Activated naive CD8-positive, alpha-beta T cell treated with anti-CD3 and anti-CD28 coated beads for 36 hours (primary cell): ENCODE measurements around the gene UQCRC2. TPM values are rescaled to one million over a fixed set of nuclear protein-coding genes. Genes with fewer than 3 reads are reported as not detected.
"Not testable (repeated sequence)": the region's sequence is repeated elsewhere in the genome, so short reads cannot be mapped to it uniquely, and the experiment has no call there.

Experiments
- DNase-seq: peaks from one replicate; pipeline ENCODE4 v3.0.0; 2021
- H3K27ac Mint-ChIP-seq: one replicate; pipeline ENCODE4 v1.8.0; 2022; ENCODE audit warnings: mild to moderate bottlenecking, moderate library complexity, mixed read lengths
- H3K27me3 Mint-ChIP-seq: one replicate; pipeline ENCODE4 v1.8.0; 2022; ENCODE audit warnings: mild to moderate bottlenecking, mixed read lengths
- H3K36me3 Mint-ChIP-seq: one replicate; pipeline ENCODE4 v1.8.0; 2021; ENCODE audit warnings: mild to moderate bottlenecking, mixed read lengths
- H3K4me1 Mint-ChIP-seq: one replicate; pipeline ENCODE4 v1.8.0; 2021; ENCODE audit warnings: mixed read lengths
- H3K4me3 Mint-ChIP-seq: one replicate; pipeline ENCODE4 v1.8.0; 2022; ENCODE audit warnings: mild to moderate bottlenecking, moderate library complexity, mixed read lengths
- H3K9me3 Mint-ChIP-seq: one replicate; pipeline ENCODE4 v1.8.0; 2022; ENCODE audit warnings: mixed read lengths
- total RNA-seq, 2 experiments: library from RNA; stranded (reverse); gene quantifications; one replicate each; pipeline ENCODE4 v1.2.3, GENCODE V29; 2021

Gene UQCRC2
- total RNA-seq, 2 experiments from 2014 or later, result 291 to 306 TPM

- H3K27ac Mint-ChIP-seq, result no peak overlapping the region
- H3K27me3 Mint-ChIP-seq, result no peaks in the 10 kb centered on the region
- no peak for DNase-seq
- H3K36me3 Mint-ChIP-seq, result no peaks in the 10 kb centered on the region
- no peak overlapping the region for H3K4me3 Mint-ChIP-seq
- H3K4me1 Mint-ChIP-seq, result no peaks in the 10 kb centered on the region
- H3K9me3 Mint-ChIP-seq, result no peaks in the 10 kb centered on the region
Observed at GRCh38 chr16:21994856-21995465, 41.8 kb downstream of the UQCRC2 start.

- Mint-ChIP-seq H3K9me3 (no peaks in the 10 kb centered on the region), H3K36me3 (no peaks in the 10 kb centered on the region), H3K4me3 (no peak overlapping the region), H3K27ac (no peak overlapping the region), H3K27me3 (no peaks in the 10 kb centered on the region), H3K4me1 (peaks cover 4% of the 10 kb centered on the region)
- no peak for DNase-seq
Observed at GRCh38 chr16:21996923-21997696, 43.9 kb downstream of the UQCRC2 start.

- Mint-ChIP-seq H3K36me3 (no peaks in the 10 kb centered on the region), H3K27me3 (no peaks in the 10 kb centered on the region), H3K4me3 (no peak overlapping the region), H3K27ac (no peak overlapping the region), H3K9me3 (no peaks in the 10 kb centered on the region), H3K4me1 (peaks cover 4% of the 10 kb centered on the region)
- no peak for DNase-seq
Observed at GRCh38 chr16:21997697-21998480, 44.7 kb downstream of the UQCRC2 start.

- Mint-ChIP-seq H3K27me3 (no peaks in the 10 kb centered on the region), H3K4me3 (no peak overlapping the region), H3K9me3 (no peaks in the 10 kb centered on the region)
Observed at GRCh38 chr16:22001591-22001990, 48.4 kb downstream of the UQCRC2 start.

GRCh38 chr16:22002047-22002446, 48.9 kb downstream of the UQCRC2 start:
- H3K4me3 Mint-ChIP-seq, H3K27ac Mint-ChIP-seq, DNase-seq, H3K4me1 Mint-ChIP-seq, H3K9me3 Mint-ChIP-seq, H3K27me3 Mint-ChIP-seq, H3K36me3 Mint-ChIP-seq: not testable (repeated sequence)

More at GRCh38 chr16:22001591-22001990, 48.4 kb downstream of the UQCRC2 start:
- peaks cover 4% of the 10 kb centered on the region for H3K4me1 Mint-ChIP-seq
- no peaks in the 10 kb centered on the region for H3K36me3 Mint-ChIP-seq
- no peak overlapping the region for H3K27ac Mint-ChIP-seq
- DNase-seq, result no peak

- H3K27me3 Mint-ChIP-seq, result no peaks in the 10 kb centered on the region
- H3K27ac Mint-ChIP-seq, result no peak overlapping the region
- H3K4me1 Mint-ChIP-seq, result peaks cover 12% of the 10 kb centered on the region
- H3K9me3 Mint-ChIP-seq, result no peaks in the 10 kb centered on the region
- no peak overlapping the region for H3K4me3 Mint-ChIP-seq
- DNase-seq, result no peak
- no peaks in the 10 kb centered on the region for H3K36me3 Mint-ChIP-seq
Observed at GRCh38 chr16:22003195-22003594, 50.0 kb downstream of the UQCRC2 start.

- no peaks in the 10 kb centered on the region for H3K36me3 Mint-ChIP-seq
- no peaks in the 10 kb centered on the region for H3K27me3 Mint-ChIP-seq
- H3K27ac Mint-ChIP-seq, result no peak overlapping the region
- no peak overlapping the region for H3K4me3 Mint-ChIP-seq
- no peak for DNase-seq
- no peaks in the 10 kb centered on the region for H3K9me3 Mint-ChIP-seq
- H3K4me1 Mint-ChIP-seq, result peaks cover 14% of the 10 kb centered on the region
Observed at GRCh38 chr16:22004341-22004740, 51.2 kb downstream of the UQCRC2 start.

- H3K4me1 Mint-ChIP-seq, result peaks cover 23% of the 10 kb centered on the region
- peaks cover 7% of the 10 kb centered on the region for H3K36me3 Mint-ChIP-seq
- no peaks in the 10 kb centered on the region for H3K27me3 Mint-ChIP-seq
- H3K4me3 Mint-ChIP-seq, result no peak overlapping the region
- no peak for DNase-seq
- no peaks in the 10 kb centered on the region for H3K9me3 Mint-ChIP-seq
- H3K27ac Mint-ChIP-seq, result no peak overlapping the region
Observed at GRCh38 chr16:22005746-22006145, 52.6 kb downstream of the UQCRC2 start.

GRCh38 chr16:22006636-22007035, 53.5 kb downstream of the UQCRC2 start:
- Mint-ChIP-seq H3K36me3 (peaks cover 7% of the 10 kb centered on the region), H3K27me3 (no peaks in the 10 kb centered on the region), H3K9me3 (no peaks in the 10 kb centered on the region), H3K4me3 (peak overlapping the region; percentile 85), H3K27ac (peak overlapping the region; percentile 12), H3K4me1 (peaks cover 29% of the 10 kb centered on the region)
- DNase-seq, result no peak

GRCh38 chr16:22007159-22007508, 54.0 kb downstream of the UQCRC2 start:
- Mint-ChIP-seq H3K4me1 (peaks cover 34% of the 10 kb centered on the region), H3K27ac (peak overlapping the region; percentile 72), H3K36me3 (peaks cover 7% of the 10 kb centered on the region), H3K27me3 (no peaks in the 10 kb centered on the region), H3K9me3 (no peaks in the 10 kb centered on the region), H3K4me3 (peak overlapping the region; percentile 85)
- DNase-seq, result no peak

GRCh38 chr16:22007509-22008214, 54.5 kb downstream of the UQCRC2 start, which contains the start of gene MOSMO:
Gene MOSMO, plus strand, starts transcription at chr16:22008111. Its CDS starts 191 bp downstream, at chr16:22008302.
- DNase-seq, result peak; percentile 77
- Mint-ChIP-seq H3K36me3 (peaks cover 7% of the 10 kb centered on the region), H3K27me3 (no peaks in the 10 kb centered on the region), H3K27ac (peak within 1 kb of the TSS; percentile 72), H3K9me3 (no peaks in the 10 kb centered on the region), H3K4me1 (peaks cover 39% of the 10 kb centered on the region), H3K4me3 (peak within 1 kb of the TSS; percentile 92)

GRCh38 chr16:22008215-22009059, 55.3 kb downstream of the UQCRC2 start:
- peak overlapping the region; percentile 58 for H3K27ac Mint-ChIP-seq
- peaks cover 7% of the 10 kb centered on the region for H3K36me3 Mint-ChIP-seq
- peaks cover 47% of the 10 kb centered on the region for H3K4me1 Mint-ChIP-seq
- DNase-seq, result peak; percentile 34
- no peaks in the 10 kb centered on the region for H3K9me3 Mint-ChIP-seq
- no peaks in the 10 kb centered on the region for H3K27me3 Mint-ChIP-seq
- H3K4me3 Mint-ChIP-seq, result peak overlapping the region; percentile 92

GRCh38 chr16:22010902-22011301, 57.7 kb downstream of the UQCRC2 start:
- Mint-ChIP-seq H3K4me1 (peaks cover 65% of the 10 kb centered on the region), H3K36me3 (peaks cover 7% of the 10 kb centered on the region), H3K27ac (no peak overlapping the region), H3K9me3 (no peaks in the 10 kb centered on the region), H3K27me3 (no peaks in the 10 kb centered on the region), H3K4me3 (no peak overlapping the region)
- DNase-seq, result no peak

GRCh38 chr16:22012241-22012640, 59.1 kb downstream of the UQCRC2 start:
- Mint-ChIP-seq H3K27ac (no peak overlapping the region), H3K27me3 (no peaks in the 10 kb centered on the region), H3K9me3 (no peaks in the 10 kb centered on the region), H3K4me1 (peaks cover 71% of the 10 kb centered on the region), H3K36me3 (peaks cover 7% of the 10 kb centered on the region), H3K4me3 (no peak overlapping the region)
- no peak for DNase-seq
